DOHH2 (cell line): ENCODE results near the gene KCNMA1.

Experiments
- H3F3A ChIP-seq: fragments of 200-600 bp; sonication (generic), shearing (Covaris generic); 2 replicates; pipeline ENCODE4 v1.6.0; 2016; ENCODE audit warnings: antibody characterized with exemption, mild to moderate bottlenecking; ENCODE audit not compliant: control insufficient read depth, insufficient read depth
- H3K27ac ChIP-seq: fragments of 200-600 bp; sonication (generic); 2 replicates; pipeline ENCODE4 v1.5.1; 2014; ENCODE audit warnings: low read depth, mild to moderate bottlenecking, low read length, moderate library complexity
- H3K27me3 ChIP-seq: fragments of 200-600 bp; sonication (generic); 2 replicates; pipeline ENCODE4 v1.6.1; 2014; ENCODE audit warnings: mild to moderate bottlenecking, low read length, mixed read lengths; ENCODE audit not compliant: control insufficient read depth
- H3K36me3 ChIP-seq: fragments of 200-600 bp; sonication (generic); 2 replicates; pipeline ENCODE4 v1.6.1; 2014; ENCODE audit warnings: mild to moderate bottlenecking, low read length, moderate library complexity, mixed read lengths; ENCODE audit not compliant: control insufficient read depth
- H3K4me1 ChIP-seq: fragments of 200-600 bp; sonication (generic); 2 replicates; pipeline ENCODE4 v1.6.1; 2014; ENCODE audit warnings: mild to moderate bottlenecking, low read length, mixed read lengths; ENCODE audit not compliant: control insufficient read depth
- H3K4me2 ChIP-seq: fragments of 200-600 bp; sonication (generic); 2 replicates; pipeline ENCODE4 v1.6.0; 2014; ENCODE audit warnings: mild to moderate bottlenecking, low read length, moderate library complexity
- H3K4me3 ChIP-seq: fragments of 200-600 bp; sonication (generic); 2 replicates; pipeline ENCODE4 v1.5.1; 2014; ENCODE audit warnings: mild to moderate bottlenecking, low read length, mixed read lengths
- H3K79me2 ChIP-seq: fragments of 200-600 bp; sonication (generic); 2 replicates; pipeline ENCODE4 v1.6.1; 2014; ENCODE audit warnings: mild to moderate bottlenecking, low read length, mixed read lengths; ENCODE audit not compliant: control insufficient read depth
- H3K9me2 ChIP-seq: fragments of 200-600 bp; sonication (generic); replicated peaks from 2 replicates; pipeline ENCODE4 v1.6.1; 2014; ENCODE audit warnings: mild to moderate bottlenecking, low read length, mixed read lengths; ENCODE audit not compliant: control insufficient read depth
- H3K9me3 ChIP-seq: fragments of 200-600 bp; sonication (generic); 2 replicates; pipeline ENCODE4 v1.6.1; 2014; ENCODE audit warnings: antibody characterized with exemption, low read length, mixed read lengths; ENCODE audit not compliant: control insufficient read depth, insufficient read depth
- H4K20me1 ChIP-seq: fragments of 200-600 bp; sonication (generic); 2 replicates; pipeline ENCODE4 v1.6.0; 2014; ENCODE audit warnings: low read depth, mild to moderate bottlenecking, antibody characterized with exemption, low read length, moderate library complexity; ENCODE audit not compliant: control insufficient read depth, insufficient read depth
- CTCF ChIP-seq: fragments of 200-600 bp; sonication (generic); IDR thresholded peaks from one replicate; pipeline ENCODE4 v1.5.1; 2014; ENCODE audit warnings: antibody characterized with exemption, mild to moderate bottlenecking, low read depth, low read length; ENCODE audit not compliant: poor library complexity, severe bottlenecking
- EZH2phosphoT487 ChIP-seq: fragments of 200-600 bp; sonication (generic); IDR thresholded peaks from 2 replicates; pipeline ENCODE4 v1.6.1; 2017; ENCODE audit warnings: borderline replicate concordance, mild to moderate bottlenecking, antibody characterized with exemption, low read length, moderate library complexity, mixed read lengths

The KCNMA1 gene

GRCh38 chr10:77641788-77642397 is 4.3 kb upstream of the KCNMA1 start:
- H4K20me1 ChIP-seq: no peaks in the 10 kb centered on the region
- H3K27ac ChIP-seq: no peak overlapping the region
- H3K79me2 ChIP-seq: no peaks in the 10 kb centered on the region
- H3K4me1 ChIP-seq: no peaks in the 10 kb centered on the region
- H3K4me3 ChIP-seq: no peak overlapping the region
- TF ChIP-seq EZH2phosphoT487 (no peak), CTCF (peak; percentile 75)
- peaks cover 21% of the 10 kb centered on the region for H3K27me3 ChIP-seq
- H3F3A ChIP-seq: no peaks in the 10 kb centered on the region
- no peaks in the 10 kb centered on the region for H3K9me3 ChIP-seq
- no peaks in the 10 kb centered on the region for H3K9me2 ChIP-seq
- H3K4me2 ChIP-seq: no peak overlapping the region
- no peaks in the 10 kb centered on the region for H3K36me3 ChIP-seq

GRCh38 chr10:77641344-77641743 is 3.7 kb upstream of the KCNMA1 start:
- Histone ChIP-seq H3K4me1 (no peaks in the 10 kb centered on the region), H4K20me1 (no peaks in the 10 kb centered on the region), H3K4me2 (no peak overlapping the region)

GRCh38 chr10:77640167-77640566 is 2.6 kb upstream of the KCNMA1 start:
- TF ChIP-seq CTCF (no peak), EZH2phosphoT487 (no peak)
- no peaks in the 10 kb centered on the region for H3K9me3 ChIP-seq
- no peaks in the 10 kb centered on the region for H3F3A ChIP-seq
- no peaks in the 10 kb centered on the region for H3K36me3 ChIP-seq
- no peak overlapping the region for H3K4me2 ChIP-seq
- peaks cover 38% of the 10 kb centered on the region for H3K27me3 ChIP-seq
- no peaks in the 10 kb centered on the region for H3K9me2 ChIP-seq
- H3K27ac ChIP-seq: no peak overlapping the region
- no peaks in the 10 kb centered on the region for H3K4me1 ChIP-seq
- H3K79me2 ChIP-seq: no peaks in the 10 kb centered on the region
- H4K20me1 ChIP-seq: no peaks in the 10 kb centered on the region
- H3K4me3 ChIP-seq: no peak overlapping the region

More at GRCh38 chr10:77641344-77641743, 3.7 kb upstream of the KCNMA1 start:
- H3K4me3 ChIP-seq: no peak overlapping the region
- H3K79me2 ChIP-seq: no peaks in the 10 kb centered on the region
- H3F3A ChIP-seq: no peaks in the 10 kb centered on the region
- H3K27ac ChIP-seq: no peak overlapping the region
- peaks cover 26% of the 10 kb centered on the region for H3K27me3 ChIP-seq
- TF ChIP-seq CTCF: no peak
- TF ChIP-seq EZH2phosphoT487: no peak
- H3K9me2 ChIP-seq: no peaks in the 10 kb centered on the region
- H3K36me3 ChIP-seq: no peaks in the 10 kb centered on the region
- no peaks in the 10 kb centered on the region for H3K9me3 ChIP-seq
